NCI-H2227 treated with DMSO at 0.1 percent for 48 hours (cell line): ENCODE measurements around the gene NSD2.
A peak's percentile ranks its signal among the peaks of the same experiment; 100 is the strongest.
"Not testable (repeated sequence)": the region's sequence is repeated elsewhere in the genome, so short reads cannot be mapped to it uniquely, and the experiment has no call there.

ENCODE experiments used
- DNase-seq: peaks from one replicate; lab custom pipeline; 2025; lab: John Stamatoyannopoulos, UW

NSD2 gene

GRCh38 chr4:1870578-1871443 is at the start of gene NSD2:
TSS of gene NSD2 (plus strand) at chr4:1871393. CDS start at chr4:1900655, 29,262 bp downstream.
- DNase-seq, result peak; percentile 76

- no peak for DNase-seq
Observed at GRCh38 chr4:1821679-1822567, 49.3 kb upstream of the NSD2 start.

- no peak for DNase-seq
Observed at GRCh38 chr4:1822568-1823544, 48.3 kb upstream of the NSD2 start.

GRCh38 chr4:1823545-1823932 is 47.7 kb upstream of the NSD2 start:
- no peak for DNase-seq

DNA sequence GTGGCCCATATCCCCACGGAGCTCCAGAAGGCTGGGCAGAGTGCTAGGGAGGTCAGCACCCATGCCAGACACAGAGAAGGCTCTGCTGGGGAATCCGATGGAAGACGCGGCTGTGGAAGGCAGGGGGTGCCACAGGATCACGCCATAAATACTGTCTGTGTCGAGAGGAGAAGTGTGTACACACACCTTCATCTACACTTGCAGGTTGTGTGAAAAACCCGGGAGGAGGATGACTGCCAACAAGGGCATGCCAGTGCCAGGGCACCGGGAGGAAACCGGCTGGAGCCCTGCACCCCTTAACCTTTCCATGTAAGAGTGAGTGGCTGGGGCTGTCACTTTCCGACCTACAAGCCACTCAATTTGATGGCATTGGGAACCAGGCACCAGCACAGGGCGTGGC is 46.4 kb upstream of the NSD2 start:
- DNase-seq, result no peak

DNA sequence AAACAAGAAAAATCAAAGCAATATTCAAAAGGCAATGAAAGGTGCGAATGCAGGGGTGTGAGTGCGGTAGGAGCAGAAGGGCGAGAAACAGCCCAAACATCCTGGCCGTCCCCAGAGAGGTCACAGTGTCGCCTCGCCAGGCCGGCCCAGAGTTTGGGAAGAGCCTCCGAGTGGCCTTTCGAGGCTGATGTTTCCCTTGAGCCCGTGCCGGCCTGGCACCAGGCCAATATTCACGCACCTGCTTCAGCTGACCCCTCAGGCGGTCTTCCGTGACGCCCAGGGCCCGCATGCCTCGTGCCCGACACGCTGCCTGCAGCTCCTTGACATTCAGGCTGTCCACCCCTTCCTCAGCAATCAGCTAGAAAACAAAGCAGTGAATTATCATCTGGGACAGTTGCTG is 45.9 kb upstream of the NSD2 start:
- no peak for DNase-seq

- DNase-seq, result no peak
Observed at GRCh38 chr4:1826531-1827350, 44.5 kb upstream of the NSD2 start.

- no peak for DNase-seq
Observed at GRCh38 chr4:1830234-1830633, 41.0 kb upstream of the NSD2 start.

DNA sequence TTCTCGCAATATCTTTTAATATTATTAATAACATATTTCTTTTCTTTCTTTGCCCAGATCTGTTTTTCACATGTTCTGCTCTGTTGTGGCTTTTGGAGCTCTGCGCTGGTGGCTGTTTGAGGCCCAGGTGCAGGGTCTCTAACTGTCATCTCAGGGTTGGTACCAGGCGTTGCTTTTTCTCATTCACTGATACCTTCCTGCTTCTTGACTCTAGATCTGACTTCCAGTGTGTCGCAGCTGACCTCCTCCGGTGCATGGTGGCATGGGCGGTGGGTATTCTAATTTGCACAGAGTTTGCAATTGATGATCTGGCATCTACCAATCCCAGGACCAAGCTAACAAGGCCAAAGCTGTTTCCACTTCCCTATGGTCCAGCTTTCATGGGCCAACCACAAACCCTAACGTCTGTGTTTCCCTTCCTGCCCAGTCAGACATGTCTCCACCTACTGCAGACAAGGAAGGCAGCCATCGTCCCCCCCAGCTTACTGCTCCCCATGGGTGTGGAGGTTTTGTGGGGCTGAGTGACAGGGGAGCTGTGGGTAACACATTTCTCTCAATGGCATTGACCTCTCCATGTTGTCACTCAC is 40.5 kb upstream of the NSD2 start:
- no peak for DNase-seq

DNA sequence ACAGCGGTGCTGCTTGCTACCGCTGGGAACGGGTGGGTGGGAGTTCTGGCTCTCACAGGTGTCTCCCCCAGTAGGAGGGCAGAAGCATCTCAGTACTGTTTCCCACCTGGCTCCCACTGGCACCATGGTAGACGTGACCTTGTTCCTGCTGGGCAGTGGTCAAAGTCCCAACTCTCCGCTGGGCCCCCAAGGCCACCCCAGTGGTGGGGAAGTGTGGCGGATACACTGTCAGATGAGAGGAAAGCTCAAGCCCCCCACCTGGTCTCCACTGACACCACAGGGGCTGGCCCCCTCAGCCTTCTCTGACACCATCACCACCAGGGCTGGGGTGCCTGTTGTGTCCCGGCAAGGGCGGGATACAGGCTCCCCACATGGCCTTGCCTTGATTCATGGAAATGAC is 39.9 kb upstream of the NSD2 start:
- no peak for DNase-seq

GRCh38 chr4:1832690-1833089 is 38.5 kb upstream of the NSD2 start:
- DNase-seq, result no peak

- no peak for DNase-seq
Observed at GRCh38 chr4:1833307-1834046, 37.7 kb upstream of the NSD2 start.

GRCh38 chr4:1834047-1834775 is 37.0 kb upstream of the NSD2 start:
- DNase-seq, result no peak

- DNase-seq, result not testable (repeated sequence)
Observed at GRCh38 chr4:1835836-1836235, 35.4 kb upstream of the NSD2 start.

- DNase-seq, result no peak
Observed at GRCh38 chr4:1836650-1837049, 34.5 kb upstream of the NSD2 start.

- DNase-seq, result no peak
Observed at GRCh38 chr4:1837069-1837468, 34.1 kb upstream of the NSD2 start.

GRCh38 chr4:1839282-1839681 is 31.9 kb upstream of the NSD2 start:
- DNase-seq, result no peak

- no peak for DNase-seq
Observed at GRCh38 chr4:1841201-1841886, 29.8 kb upstream of the NSD2 start.

DNA sequence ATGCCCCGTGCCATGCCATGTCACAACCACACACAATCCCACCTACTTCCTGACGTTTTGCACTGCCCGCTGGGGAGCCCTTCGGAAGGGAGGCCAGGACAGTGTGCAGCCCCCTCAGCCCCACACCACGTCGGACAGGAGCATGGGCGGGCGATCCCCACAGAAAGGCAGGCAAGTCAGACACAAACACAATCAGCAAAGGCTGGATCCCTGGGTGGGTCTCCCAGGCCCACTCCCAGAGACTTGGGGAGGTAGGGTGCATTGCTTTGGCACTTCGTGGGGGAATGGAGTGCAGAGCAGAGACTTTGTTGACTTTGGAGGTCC is 29.3 kb upstream of the NSD2 start:
- DNase-seq, result no peak
